Adrenal gland (tissue), 12 donors: ENCODE data around the gene EMILIN1. TPM values are rescaled to one million over a fixed set of nuclear protein-coding genes. Genes with fewer than 3 reads are reported as not detected.

Source experiments
- DNase-seq, 7 donors: peaks; one replicate each; pipeline ENCODE4 v3.0.0-alpha.2; 2019 to 2020
- H3K27ac ChIP-seq, 5 donors: fragments of 200-600 bp; sonication (generic) in 4 of 5; 1 replicate in 3 of 5; 2 replicates in 2 of 5; pipeline versions ENCODE4 v1.5.1 to v1.8.0; 2016 to 2020; ENCODE audit warnings: mild to moderate bottlenecking in 1 of 5
- H3K27me3 ChIP-seq: fragments of 200-600 bp; 2 replicates; pipeline ENCODE4 v1.8.0; 2021
- H3K36me3 ChIP-seq, 2 donors: fragments of 200-600 bp; replicated peaks in 1 of 2; 1 replicate in 1 of 2; 2 replicates in 1 of 2; pipeline versions ENCODE4 v1.5.1 to v1.8.0; 2018 to 2022
- H3K4me1 ChIP-seq, 2 donors: fragments of 200-600 bp; replicated peaks in 1 of 2; 1 replicate in 1 of 2; 2 replicates in 1 of 2; pipeline versions ENCODE4 v1.5.1 to v1.8.0; 2018 to 2021
- H3K4me3 ChIP-seq, 4 donors: fragments of 200-600 bp; sonication (generic) in 3 of 4; one replicate each; pipeline ENCODE4 v1.5.1; 2016 to 2018
- H3K9me3 ChIP-seq, 3 donors: fragments of 200-600 bp; sonication (generic) in 1 of 3; replicated peaks in 1 of 3; 1 replicate in 2 of 3; 2 replicates in 1 of 3; pipeline versions ENCODE4 v1.5.1 to v1.8.0; 2016 to 2021
- POLR2A ChIP-seq, 2 donors: fragments of 450-650 bp; IDR thresholded peaks; one replicate each; pipeline ENCODE4 v1.6.1; 2017; ENCODE audit warnings: antibody characterized with exemption in 2 of 2, mild to moderate bottlenecking in 2 of 2, moderate library complexity in 1 of 2
- WGBS, 4 donors: extraction: QIAGEN DNeasy Blood & Tissue Kit in 2 of 4; methylation state at CpG; one replicate each; pipeline versions ENCODE4 v1.1.5 to v1.1.7; 2013 to 2017; 5-methylcytosine and 5-hydroxymethylcytosine counted together
- intact Hi-C, 2 donors: fragments of 100-400 bp; cut with DNase I; formaldehyde crosslinking; loops; one replicate each; pipeline versions ENCODE4 v1.14.1 to v1.15.0; 2022 to 2023
- polyA plus RNA-seq, 3 donors: library from polyadenylated mRNA; stranded (reverse); fragments of 200-250 nt in 2 of 3; fragments of 350-450 nt in 1 of 3; fragmentation: Illumina TruSeq in 1 of 3; extraction: RNeasy Lipid Tissue Mini Kit (QIAGEN cat#74804) in 1 of 3; gene quantifications; one replicate each; pipeline ENCODE4 v1.2.3, GENCODE V29; 2013 to 2014
- total RNA-seq, 9 donors: library from RNA; depleted of rRNA in 4 of 9; stranded (reverse); fragments of >200 nt in 4 of 9; fragments of 120-200 nt in 1 of 9; fragmentation: NEBNext Ultra II Directional in 1 of 9; extraction: Animal tissue kit (Norgen Biotek cat#: 25700) in 1 of 9; gene quantifications; one replicate each; pipeline versions ENCODE4 v1.1.0 to v1.2.4, GENCODE V29; 2013 to 2023
- TF ChIP-seq, protein P1 (sequence below), 6 experiments: fragments of 450-650 bp in 4 of 6; fragments of 200-600 bp in 2 of 6; sonication (generic) in 1 of 6; IDR thresholded peaks; 1 replicate in 5 of 6; 2 replicates in 1 of 6; pipeline versions ENCODE4 v1.5.1 to v1.8.0; 2016 to 2021; ENCODE audit warnings: antibody characterized with exemption in 6 of 6, mild to moderate bottlenecking in 2 of 6, moderate library complexity in 1 of 6
- donor health status: healthy with polysubstance abuse.
- donor health status: Bipolar disorder and iron deficiency.
- donor health status: DM: yes; HTN: yes; CAD: no.
- donor health status: DM: no; HTN: no; CAD: no.
- donor health status: DM: no; HTN: no; CAD: no.
- donor health status: DM: yes; HTN: yes; CAD: no.

Gene EMILIN1
- total and polyA plus RNA-seq, 12 donors: 4.2 to 243 (median 99.6) TPM

DNA sequence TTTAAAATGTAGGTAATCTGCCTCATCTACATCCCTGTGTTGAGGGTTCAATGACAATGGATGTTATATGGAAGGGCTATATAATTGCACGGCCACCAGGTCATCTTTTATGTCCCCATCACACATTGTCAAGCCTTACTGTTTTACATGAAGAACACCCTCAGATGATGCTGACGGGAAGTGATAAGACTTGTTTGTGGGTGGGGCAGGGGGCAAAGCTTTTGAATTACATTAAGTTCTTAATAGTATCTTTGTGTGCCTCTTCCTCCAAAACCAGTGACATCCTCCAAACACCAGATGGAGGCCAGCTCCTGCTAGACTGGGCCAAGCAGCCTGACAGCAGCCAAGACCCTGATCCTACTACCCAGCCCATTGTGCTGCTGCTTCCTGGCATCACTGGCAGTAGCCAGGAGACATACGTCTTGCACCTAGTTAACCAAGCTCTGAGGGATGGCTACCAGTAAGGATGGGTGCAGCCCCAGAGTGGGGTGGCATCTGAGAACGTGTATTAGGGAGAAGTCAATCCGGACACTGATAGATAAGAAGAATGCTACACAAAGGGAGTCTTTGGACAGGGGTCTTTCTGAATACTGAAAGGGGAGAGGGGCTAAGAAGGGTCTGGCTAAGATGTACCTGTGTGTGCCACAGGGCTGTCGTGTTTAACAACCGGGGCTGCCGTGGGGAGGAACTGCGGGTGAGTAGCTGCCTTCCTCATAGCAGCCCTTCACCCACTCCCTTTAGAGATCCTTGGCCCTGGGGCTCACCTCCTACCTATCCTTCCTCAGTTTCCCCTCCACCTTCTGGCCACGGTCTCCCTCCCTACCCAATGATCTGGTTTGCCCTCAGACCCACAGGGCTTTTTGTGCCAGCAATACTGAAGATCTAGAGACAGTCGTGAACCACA lies 50.5 kb downstream of the EMILIN1 start:
- TF ChIP-seq, protein P1, sequence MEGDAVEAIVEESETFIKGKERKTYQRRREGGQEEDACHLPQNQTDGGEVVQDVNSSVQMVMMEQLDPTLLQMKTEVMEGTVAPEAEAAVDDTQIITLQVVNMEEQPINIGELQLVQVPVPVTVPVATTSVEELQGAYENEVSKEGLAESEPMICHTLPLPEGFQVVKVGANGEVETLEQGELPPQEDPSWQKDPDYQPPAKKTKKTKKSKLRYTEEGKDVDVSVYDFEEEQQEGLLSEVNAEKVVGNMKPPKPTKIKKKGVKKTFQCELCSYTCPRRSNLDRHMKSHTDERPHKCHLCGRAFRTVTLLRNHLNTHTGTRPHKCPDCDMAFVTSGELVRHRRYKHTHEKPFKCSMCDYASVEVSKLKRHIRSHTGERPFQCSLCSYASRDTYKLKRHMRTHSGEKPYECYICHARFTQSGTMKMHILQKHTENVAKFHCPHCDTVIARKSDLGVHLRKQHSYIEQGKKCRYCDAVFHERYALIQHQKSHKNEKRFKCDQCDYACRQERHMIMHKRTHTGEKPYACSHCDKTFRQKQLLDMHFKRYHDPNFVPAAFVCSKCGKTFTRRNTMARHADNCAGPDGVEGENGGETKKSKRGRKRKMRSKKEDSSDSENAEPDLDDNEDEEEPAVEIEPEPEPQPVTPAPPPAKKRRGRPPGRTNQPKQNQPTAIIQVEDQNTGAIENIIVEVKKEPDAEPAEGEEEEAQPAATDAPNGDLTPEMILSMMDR (IDR thresholded peaks at IDR 0.05): no peak
- no peak for TF ChIP-seq POLR2A (IDR thresholded peaks at IDR 0.05)
- H3K9me3 ChIP-seq: no peaks in the 10 kb centered on the region
- intact Hi-C loops: no loop called here
- peaks cover 0 to 32% of the 10 kb centered on the region in 2 donors for H3K36me3 ChIP-seq
- H3K4me3 ChIP-seq: no peak overlapping the region
- 76 to 85% (median 81%) methylated on average over 10 to 11 of the region's 11 CpGs for WGBS, 4 donors
- peaks cover 8 to 15% of the 10 kb centered on the region in 2 donors for H3K4me1 ChIP-seq
- DNase-seq: no peak
- no peaks in the 10 kb centered on the region for H3K27me3 ChIP-seq
- no peak overlapping the region for H3K27ac ChIP-seq

DNA sequence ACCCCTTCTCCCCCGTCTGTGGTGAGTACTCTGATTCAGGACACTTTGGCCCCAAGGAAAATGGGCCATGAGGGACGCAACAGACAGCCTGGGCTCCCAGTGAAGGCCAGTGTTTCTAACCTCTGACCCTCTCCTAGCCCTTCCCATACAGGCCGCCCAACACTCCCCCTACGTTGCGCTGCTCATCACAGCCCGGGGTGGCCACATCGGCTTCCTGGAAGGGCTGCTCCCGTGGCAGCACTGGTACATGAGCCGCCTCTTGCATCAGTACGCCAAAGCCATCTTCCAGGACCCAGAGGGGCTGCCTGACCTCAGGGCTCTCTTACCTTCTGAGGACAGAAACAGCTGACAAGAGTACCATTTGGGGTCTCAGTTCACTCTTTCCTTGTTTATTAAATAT lies 52.0 kb downstream of the EMILIN1 start:
- TF ChIP-seq, protein P1 (IDR thresholded peaks at IDR 0.05): no peak
- TF ChIP-seq POLR2A (IDR thresholded peaks at IDR 0.05): no peak
- DNase-seq: no peak
- no peak overlapping the region for H3K4me3 ChIP-seq
- intact Hi-C loops: no loop called here
- H3K36me3 ChIP-seq: peaks cover 0 to 32% of the 10 kb centered on the region in 2 donors
- H3K9me3 ChIP-seq: no peaks in the 10 kb centered on the region
- H3K27me3 ChIP-seq: no peaks in the 10 kb centered on the region
- H3K4me1 ChIP-seq: peaks cover 8 to 15% of the 10 kb centered on the region in 2 donors
- H3K27ac ChIP-seq: no peak overlapping the region
- WGBS, 4 donors: 87 to 97% (median 93%) methylated on average over 9 to 10 of the region's 10 CpGs

DNA sequence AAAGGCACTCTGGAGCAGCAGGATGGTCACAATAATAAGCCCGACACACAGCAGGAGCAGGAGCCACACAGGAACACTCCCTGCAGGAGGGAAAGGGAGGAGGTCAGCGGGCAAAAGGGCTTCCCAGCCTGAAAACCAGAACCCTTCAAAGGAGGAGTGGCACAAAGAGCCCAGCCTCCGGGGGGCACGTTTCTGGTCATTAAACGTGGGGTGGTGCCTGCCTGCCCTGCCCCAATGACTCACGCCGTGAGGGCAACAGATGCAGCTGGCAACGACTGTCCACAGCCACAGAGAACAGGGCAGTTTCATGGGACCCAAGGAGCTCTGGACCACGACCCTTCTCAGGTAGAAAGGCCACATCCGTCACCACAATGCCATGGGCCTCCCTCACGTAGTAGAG lies 53.0 kb downstream of the EMILIN1 start:
- Histone ChIP-seq H3K4me1 (peaks cover 8 to 15% of the 10 kb centered on the region in 2 donors), H3K36me3 (peaks cover 0 to 32% of the 10 kb centered on the region in 2 donors), H3K9me3 (no peaks in the 10 kb centered on the region), H3K27me3 (no peaks in the 10 kb centered on the region), H3K4me3 (no peak overlapping the region), H3K27ac (no peak overlapping the region)
- WGBS, 4 donors: 86 to 93% (median 90%) methylated on average over 10 to 11 of the region's 11 CpGs
- intact Hi-C loops: no loop called here
- no peak for DNase-seq
- no peak for TF ChIP-seq POLR2A (IDR thresholded peaks at IDR 0.05)
- TF ChIP-seq, protein P1 (IDR thresholded peaks at IDR 0.05): no peak

DNA sequence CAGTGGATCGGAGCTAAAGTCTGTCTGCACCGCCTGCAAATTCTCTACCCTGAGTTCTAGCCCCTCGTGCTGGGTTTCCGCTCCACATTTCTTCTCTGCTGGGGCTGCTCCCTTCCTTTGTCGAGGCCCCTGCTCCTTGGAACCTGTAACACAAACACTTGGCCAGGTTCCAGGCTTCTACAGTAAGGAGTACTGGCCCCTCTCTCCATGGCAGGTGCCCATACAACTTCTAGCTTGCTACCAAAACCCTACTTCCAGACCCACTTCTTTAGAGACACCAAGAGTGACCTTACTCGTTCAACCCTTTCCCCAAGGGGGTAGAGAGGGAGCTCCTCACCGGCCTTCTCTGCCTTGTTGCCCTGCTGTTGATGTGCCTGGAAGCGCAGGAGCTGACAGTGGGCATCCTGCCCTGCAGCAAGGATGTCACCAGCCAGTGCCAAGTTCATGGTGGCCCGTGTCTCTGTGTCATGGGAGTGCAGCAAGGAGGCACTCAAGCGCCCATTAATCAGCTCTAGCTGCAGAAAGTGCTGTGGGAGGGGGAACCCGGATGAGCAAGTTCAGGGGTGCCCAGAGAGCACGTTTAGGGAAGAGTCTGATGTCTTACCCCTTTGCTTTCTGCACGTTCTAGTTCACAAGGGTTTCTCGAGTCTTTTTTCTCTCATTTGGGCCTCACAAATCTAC lies 54.9 kb downstream of the EMILIN1 start:
- WGBS, 4 donors: 35 to 43% (median 40%) methylated on average over 14 of the region's 14 CpGs
- peak in 4 of 7 donors; percentile 20 to 48 (median 36) for DNase-seq
- peaks cover 0 to 32% of the 10 kb centered on the region in 2 donors for H3K36me3 ChIP-seq
- H3K4me3 ChIP-seq: peak overlapping the region in 2 of 4 donors; percentile 89 to 93
- H3K27ac ChIP-seq: peak overlapping the region in 2 of 5 donors; percentile 77 to 94
- TF ChIP-seq, protein P1 (IDR thresholded peaks at IDR 0.05): no peak
- no peak for TF ChIP-seq POLR2A (IDR thresholded peaks at IDR 0.05)
- peaks cover 8 to 15% of the 10 kb centered on the region in 2 donors for H3K4me1 ChIP-seq
- no peaks in the 10 kb centered on the region for H3K9me3 ChIP-seq
- no peaks in the 10 kb centered on the region for H3K27me3 ChIP-seq
- intact Hi-C loops: no loop called here
